NCI-H446 treated with DMSO at 0.1 percent for 48 hours (cell line): ENCODE measurements around the gene SH3GL1.

Experiments
- DNase-seq: peaks from one replicate; lab custom pipeline; 2025; lab: John Stamatoyannopoulos, UW

The SH3GL1 gene

DNA sequence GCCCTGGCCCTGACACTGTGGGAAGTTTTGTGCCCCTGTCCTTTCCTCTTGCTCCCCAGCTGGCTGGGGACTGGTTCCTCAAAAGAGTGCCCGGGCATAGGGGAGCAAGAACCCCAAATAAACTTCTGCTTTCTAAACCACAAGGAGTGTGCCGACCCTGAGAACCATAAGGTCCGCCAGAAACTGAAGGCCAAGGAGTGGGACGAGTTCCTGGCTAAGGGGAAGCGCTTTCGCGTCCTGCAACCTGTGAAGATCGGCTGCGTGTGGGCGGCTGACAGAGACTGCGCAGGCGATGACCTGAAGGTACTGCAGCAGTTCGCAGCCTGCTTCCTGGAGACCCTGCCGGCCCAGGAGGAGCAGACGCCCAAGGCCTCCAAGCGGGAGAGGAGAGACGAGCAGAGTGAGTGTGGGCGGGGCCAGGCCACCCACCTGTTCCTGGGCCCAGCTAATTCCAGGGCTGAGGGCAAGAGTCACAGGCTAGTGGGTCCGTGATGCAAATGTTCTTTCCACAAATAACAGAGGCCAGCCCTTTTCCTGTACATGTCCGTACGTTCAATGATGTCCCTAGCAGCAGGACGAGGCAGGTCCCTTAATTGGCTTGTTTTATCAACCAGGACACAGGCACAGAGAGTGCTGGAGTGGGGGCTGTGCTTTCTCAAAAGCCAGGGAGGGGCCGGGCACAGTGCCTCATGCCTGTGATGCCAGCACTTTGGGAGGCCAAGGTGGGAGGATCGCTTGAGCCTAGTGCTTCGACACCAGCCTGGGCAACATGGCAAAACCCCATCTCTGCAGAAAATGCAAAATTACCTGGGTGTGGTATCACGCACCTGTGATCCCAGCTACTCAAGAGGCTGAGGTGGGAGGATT is 31.7 kb upstream of the SH3GL1 start:
- no peak for DNase-seq

- DNase-seq, result no peak
Observed at GRCh38 chr19:4431296-4431695, 30.9 kb upstream of the SH3GL1 start.

DNA sequence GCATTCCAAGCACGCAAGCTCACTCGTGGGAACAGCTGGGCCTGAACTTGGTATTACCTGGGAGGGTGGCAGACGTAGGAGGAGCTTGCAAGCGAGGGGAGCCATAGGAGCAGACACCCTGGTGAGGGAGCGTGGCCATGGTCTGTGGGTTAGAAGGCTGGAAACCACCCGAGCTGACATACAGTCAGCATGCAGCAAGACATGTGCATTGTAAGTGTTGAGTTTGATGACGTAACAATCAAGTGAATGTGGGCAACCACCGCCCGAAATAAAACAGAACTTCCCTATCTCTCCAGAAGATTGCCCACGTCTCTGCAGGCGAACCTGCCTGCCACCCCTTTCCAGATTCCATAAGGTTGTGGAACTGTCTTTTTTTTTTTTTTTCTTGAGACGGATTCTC is 30.4 kb upstream of the SH3GL1 start:
- DNase-seq, result no peak

DNA sequence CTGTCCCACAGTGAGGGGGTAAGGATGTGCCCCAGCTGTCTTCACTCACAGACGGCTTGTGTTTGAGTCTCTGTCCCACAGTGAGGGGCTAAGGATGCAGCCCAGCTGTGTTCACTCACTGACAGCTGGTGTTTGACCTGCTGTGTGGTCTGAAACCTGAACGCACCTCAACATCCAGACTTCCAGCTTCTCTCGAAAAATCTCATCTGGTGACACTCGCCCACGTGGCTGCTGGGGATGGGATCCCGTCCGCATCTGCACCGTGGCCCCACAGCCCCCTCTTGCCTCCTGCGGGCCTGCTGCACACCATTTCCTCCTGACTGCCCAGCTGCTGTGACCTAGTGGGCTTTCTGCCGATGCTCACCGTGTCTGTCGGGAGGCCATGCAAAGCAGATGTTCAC is 29.4 kb upstream of the SH3GL1 start:
- DNase-seq, result no peak

GRCh38 chr19:4429256-4429655 is 28.9 kb upstream of the SH3GL1 start:
- no peak for DNase-seq

DNA sequence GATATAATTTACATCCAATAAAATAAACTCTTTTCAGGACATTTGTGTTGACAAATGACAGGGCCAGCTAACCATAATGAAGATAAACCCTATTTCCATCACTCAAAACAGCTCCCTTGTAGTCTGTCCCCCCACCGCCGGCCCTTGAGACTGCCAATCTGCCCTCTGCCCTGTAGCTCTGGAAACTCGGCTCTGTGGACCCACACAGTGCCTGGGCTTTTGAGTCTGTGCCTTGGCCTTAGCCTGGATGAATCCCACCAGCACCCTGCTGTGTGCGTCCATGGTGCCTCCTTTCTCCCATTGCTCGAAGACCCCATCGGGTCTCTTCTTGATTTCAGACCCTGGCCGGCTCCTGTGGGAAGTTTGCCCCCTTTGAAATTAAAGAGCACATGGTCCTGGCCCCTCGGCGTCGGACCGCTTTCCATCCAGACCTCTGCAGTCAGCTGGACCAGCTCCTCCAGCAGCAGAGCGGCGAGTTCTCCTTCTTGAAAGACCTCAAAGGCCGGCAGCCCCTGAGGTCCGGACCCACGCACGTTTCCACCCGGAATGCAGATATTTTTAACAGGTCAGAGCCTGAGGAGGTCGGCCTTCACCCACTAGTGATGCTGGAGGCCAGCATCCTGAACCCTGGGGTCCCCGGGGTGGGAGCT is 28.1 kb upstream of the SH3GL1 start:
- no peak for DNase-seq

DNA sequence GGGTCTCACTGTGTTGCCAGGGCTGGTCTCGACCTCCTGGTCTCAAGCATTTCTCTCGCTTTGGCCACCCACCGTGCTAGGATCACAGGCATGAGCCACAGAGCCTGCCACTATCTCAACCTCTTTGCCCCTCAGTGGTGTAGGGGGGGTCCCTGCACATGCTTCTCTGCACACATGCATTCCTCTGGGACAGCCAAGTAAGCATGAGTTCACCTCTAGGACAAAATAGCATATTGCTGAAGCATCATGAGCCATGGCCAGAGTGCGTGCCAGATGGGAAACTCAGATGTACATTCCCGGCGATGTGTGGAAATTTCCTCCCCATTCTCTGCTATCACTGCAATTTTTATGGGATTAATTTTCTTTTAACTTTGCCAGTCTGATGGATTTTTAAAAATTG is 25.2 kb upstream of the SH3GL1 start:
- DNase-seq, result no peak

GRCh38 chr19:4423416-4424126 is 23.2 kb upstream of the SH3GL1 start:
- no peak for DNase-seq

DNA sequence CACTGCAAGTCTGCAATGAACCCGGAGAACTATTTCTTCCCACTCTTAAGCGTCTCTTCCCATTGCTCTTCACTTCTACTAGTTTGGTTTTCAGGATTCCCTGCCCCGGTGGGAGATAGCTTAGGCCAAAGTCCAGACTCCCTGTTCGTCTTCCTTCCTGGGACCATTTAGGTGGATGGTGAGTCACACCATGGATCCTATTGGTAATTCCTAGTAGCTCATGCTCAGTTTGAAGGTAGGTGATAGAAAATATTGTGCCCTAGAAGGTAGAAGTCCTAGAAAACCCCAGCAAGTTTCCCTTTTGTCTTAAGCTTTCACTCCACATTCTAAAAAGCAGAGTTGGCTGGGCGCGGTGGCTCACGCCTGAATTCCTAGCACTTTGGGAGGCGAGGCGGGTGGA is 15.9 kb upstream of the SH3GL1 start:
- no peak for DNase-seq

DNA sequence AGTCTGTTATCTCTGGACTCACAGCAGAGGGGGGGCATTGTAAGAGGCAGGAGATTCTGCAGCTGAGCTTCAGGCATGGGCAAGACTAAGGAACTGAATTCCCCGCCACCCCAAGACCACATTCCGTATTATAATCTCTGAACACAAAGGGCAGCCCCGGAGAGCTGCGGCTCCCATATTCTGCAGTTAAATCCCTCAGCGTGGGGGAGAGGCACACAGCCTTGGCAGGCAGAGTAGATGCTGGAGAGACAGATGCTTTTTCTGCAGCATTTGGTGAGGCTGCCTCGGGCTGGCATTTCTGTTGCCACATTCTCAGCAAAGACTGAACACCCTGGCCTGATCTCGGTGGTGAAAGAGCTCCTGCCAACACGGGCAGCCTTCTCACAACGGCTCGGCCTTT is 15.0 kb upstream of the SH3GL1 start:
- peak; percentile 32 for DNase-seq

DNA sequence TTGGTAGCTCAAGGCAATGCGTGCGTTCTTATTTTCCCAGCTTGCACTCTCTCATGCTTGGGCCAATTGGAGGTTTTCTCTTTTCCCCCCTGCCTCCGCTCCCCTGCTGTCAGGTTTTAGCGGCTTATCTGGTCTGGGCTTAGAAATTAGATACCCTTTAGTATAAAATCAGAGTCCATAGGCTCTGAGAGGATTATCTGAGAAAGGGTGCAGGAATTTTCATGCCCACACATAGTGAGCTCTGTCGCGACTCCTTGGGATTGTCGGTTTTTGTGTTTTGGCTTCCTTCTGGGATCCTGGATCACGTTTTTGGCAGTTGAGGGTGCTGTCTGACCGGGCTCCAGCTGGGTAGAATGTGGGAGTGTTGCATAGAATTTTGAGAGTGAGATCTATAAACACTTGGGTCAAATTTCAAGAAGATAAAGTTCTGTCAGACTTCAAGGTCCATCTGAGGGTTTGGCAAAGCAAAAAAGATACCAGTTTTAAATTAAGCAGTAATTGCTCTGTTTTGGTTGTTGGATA is 14.5 kb upstream of the SH3GL1 start:
- no peak for DNase-seq

DNA sequence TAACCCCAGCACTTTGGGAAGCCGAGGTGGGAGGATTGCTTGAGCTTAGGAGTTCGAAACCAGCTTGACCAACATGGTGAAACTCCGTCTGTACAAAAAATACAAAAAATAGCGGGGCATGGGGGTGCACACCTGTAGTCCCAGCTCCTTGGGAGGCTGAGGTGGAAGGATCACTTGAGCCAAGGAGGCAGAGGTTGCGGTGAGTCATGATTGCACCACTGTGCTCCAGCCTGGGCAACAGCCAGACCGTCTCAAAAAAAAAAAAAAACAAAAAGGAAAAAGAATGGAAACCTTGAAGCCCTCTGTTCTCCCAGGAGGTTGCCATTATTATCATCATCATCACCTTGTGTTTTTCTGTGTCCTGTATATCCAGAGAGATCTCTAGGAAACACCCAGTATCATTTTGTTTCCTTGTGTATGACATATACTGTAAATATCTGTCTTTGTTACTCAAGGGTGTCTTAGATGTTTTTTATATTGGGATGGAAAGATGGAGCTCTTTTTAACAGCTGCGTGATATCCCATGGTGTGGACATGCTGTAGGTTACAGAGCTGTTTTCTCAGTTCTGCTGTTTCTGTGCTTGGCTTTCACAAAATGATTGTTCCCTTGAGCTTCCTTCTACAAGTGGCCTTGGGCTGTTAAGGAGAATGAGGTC is 13.9 kb upstream of the SH3GL1 start:
- DNase-seq, result no peak

DNA sequence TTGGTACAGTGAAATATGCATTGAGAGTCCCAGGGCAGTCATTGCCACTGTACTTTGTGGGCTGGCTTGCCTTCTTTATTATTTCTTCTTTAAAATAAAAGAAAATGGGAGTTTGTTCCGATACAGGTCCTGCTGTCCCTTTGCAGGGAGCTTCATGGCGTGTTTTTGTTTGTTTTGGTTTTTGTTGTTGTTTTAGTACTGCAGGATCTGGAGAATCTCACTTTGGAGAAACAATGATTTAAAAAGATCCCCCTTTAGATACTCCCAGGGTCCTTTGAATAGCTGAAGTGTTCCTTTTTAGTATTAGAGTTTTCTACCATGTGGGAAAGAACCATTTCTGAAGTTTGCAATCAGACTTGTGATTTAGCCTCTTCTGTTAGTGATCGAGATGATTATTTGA is 13.2 kb upstream of the SH3GL1 start:
- no peak for DNase-seq

- DNase-seq, result no peak
Observed at GRCh38 chr19:4409123-4409933, 9.0 kb upstream of the SH3GL1 start.

DNA sequence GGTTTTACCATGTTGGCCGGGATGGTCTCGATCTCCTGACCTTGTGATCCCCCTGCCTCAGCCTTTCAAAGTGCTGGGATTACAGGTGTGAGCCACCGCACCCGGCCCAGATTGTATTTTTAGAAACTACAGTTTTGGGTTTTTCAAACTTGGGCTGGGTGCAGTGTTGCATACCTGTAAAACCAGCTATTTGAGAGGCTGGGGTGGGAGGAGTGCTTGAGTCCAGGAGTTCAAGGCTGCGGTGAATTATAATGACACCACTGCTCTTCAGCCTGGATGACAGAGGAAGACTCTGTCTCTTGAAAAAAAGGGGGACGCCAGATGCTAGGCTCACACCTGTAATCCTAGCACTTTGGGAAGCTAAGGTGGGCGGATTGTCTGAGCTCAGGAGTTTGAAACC is 6.3 kb upstream of the SH3GL1 start:
- no peak for DNase-seq

- DNase-seq, result no peak
Observed at GRCh38 chr19:4405977-4406376, 5.6 kb upstream of the SH3GL1 start.

DNA sequence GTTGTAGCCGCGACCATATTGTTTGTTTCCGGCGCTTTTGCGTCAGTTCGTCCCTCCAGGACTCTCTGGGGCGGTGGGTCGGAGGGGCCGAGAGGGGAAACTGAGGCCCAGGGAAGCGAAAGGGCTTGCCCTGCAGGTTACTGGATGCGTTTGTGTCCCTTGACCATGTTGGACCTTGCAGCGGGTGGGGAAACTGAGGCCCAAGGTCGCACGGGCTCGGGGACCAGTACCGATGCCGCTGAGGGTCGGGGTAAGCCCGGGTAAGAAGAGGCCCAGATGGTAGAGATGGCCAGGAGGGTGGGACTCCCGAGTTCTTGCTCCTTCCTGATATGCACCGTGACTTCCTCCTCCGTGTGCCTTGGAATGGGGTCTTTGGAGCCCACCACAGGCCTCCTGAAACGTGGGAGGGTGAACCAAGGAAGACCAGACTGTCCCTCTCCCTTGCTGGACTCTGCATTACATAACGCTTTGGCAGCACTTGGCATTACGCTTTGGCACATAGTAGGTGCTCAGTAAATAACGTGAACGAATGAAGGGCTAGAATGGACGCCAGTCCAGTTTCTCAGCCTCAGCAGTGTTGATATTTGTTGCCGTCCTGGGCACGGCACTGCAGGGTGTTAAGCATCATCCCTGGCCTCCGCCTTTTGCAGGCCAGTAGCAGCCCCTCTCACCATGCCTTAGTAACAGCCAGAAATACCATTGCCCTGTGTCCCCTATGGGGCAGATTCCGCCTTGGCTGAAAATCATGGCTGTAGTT is 2.8 kb upstream of the SH3GL1 start:
- DNase-seq, result no peak

GRCh38 chr19:4402171-4403004 is 2.0 kb upstream of the SH3GL1 start, which contains the start of gene CHAF1A:
Gene CHAF1A (plus strand): TSS chr19:4402640. CDS start chr19:4402763, 123 bp downstream.
- peak; percentile 100 for DNase-seq

GRCh38 chr19:4401769-4402170 is 1.4 kb upstream of the SH3GL1 start:
- no peak for DNase-seq

DNA sequence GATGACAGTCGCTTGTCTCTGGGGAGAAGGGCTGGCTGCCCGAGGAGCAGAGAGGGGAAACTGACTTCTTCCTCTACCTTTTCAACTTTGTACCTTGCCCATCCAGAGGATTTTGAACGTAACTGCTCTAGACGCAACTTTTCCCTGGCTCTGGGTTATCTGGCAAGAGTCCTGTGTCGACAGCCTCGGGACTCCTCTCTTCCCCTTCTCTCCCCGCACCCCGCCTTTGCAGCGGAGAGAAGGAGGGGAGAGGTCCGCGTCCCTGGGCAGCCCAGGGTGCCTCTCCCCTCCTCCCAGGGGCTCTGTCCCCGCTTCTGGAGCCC is 574 bp downstream of the SH3GL1 start:
- no peak for DNase-seq
